Myocyte (in vitro differentiated cells): Measurements from ENCODE around the gene CCDC39. TPM values are rescaled to one million over a fixed set of nuclear protein-coding genes. Genes with fewer than 3 reads are reported as not detected.
"Not testable (repeated sequence)": the region's sequence is repeated elsewhere in the genome, so short reads cannot be mapped to it uniquely, and the experiment has no call there.

Experiments
- DNase-seq: peaks from one replicate; pipeline ENCODE4 v3.0.0-alpha.2; 2012; ENCODE audit warnings: low read depth
- total RNA-seq: library from RNA; depleted of rRNA; stranded (reverse); fragments of >200 nt; gene quantifications from 2 replicates; pipeline ENCODE4 v1.2.3, GENCODE V29; 2014

CCDC39 gene
- total RNA-seq, 1 donor from 2014 or later: 0.05 TPM

DNA sequence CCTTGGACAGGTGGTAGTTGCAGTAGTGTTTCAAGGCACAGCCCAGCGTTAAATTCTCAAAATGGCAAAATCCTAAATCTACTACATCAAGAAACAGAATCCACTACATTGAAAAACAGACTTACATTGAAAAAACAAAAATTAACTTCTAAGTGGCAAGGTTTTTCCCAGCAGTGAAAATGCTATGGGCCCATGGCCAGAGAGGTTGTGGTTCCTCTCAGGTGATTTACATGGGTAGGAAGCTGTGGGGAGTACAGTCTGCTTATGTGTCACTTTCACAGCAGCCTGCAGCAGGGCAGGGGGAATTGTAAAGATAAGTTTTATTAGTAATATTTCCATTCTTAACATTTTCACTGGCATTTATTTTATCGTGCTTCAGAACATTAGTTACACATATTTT, 52.4 kb downstream of the CCDC39 start:
- no peak for DNase-seq

DNA sequence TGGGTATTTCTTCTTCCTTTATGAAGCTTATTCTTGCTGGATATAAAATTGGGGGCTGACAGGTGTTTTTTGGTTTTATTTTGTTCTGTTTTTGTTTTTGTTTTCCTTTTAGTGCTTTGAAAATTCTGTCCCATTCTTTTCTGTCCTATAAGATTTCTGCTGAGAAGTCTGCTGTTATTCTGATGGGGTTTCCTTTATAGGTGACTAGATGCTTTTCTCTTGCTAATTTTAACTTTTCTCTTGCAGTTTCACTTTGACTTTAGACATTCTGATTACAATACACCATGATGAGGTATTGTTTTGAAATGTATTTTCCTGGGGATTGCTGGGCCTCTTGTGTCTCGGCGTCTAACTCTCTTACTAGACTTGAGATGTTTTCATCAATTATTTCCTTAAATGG, 54.6 kb downstream of the CCDC39 start:
- DNase-seq: no peak

DNA sequence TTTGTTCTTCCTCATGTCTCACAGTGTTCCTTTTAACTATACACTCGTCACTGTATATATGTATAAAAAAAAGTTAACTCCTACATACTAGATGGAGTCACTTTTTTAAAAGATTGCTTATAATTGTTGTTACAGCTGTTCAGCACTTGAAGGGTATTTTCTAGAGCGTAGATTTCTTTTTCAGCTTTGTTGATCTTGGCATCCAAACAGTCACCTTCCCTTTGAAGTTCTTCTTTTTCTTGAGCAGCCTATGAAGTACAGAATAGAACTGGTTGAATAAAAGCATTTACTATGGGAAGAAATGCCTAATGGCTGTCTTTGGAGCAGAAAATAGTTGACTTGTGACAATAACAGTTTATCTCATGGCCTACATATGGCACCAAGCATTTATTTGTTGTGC, 59.6 kb downstream of the CCDC39 start:
- DNase-seq: peak; percentile 27

DNA sequence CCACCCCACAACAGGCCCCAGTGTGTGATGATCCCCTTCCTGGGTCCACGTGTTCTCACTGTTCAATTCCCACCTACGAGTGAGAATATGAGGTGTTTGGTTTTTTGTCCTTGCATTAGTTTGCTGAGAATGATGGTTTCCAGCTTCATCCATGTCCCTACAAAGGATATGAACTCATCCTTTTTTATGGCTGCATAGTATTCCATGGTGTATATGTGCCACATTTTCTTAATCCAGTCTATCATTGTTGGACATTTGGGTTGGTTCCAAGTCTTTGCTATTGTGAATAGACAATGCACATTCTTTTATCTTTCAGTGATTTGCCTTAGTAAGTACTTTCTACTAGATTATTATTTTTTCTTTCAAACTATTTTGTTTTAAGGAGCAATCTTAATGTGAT, 60.7 kb downstream of the CCDC39 start:
- DNase-seq: not testable (repeated sequence)

DNA sequence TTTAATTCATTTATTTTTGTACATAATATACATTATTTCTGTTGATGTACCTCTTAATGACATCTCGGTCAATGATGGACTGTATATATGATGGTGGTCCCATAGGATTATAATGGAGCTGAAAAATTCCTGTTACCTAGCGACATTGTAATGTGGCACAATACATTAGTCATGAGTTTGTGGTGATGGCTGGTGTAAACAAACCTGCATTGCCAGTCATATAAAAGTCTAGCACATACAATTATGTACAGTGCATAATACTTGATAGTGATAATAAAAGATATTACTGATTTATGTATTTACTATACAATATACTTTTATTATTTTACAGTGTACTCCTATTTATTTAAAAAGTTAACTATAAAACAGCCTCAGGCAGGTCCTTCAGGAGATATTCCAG, 62.2 kb downstream of the CCDC39 start:
- DNase-seq: no peak

DNA sequence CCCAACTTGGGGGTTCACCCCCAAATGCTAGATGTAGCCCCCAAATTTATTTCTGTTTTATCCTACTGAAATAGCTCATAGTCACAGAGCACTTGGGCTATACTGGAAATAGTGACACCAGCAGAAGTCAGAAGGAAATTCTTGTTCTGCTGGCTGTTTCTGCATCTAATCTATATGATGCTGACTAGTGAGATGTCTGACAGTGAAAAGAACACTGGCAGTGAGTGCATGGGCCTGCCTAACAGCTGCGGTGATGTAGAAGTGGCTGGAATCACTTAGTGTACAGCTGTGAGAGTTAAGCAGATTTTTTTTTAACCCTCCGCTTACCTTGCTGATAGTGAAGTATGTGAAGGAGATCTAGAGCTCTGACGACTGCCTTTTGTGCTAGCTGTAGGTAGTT, 63.3 kb downstream of the CCDC39 start:
- DNase-seq: no peak

DNA sequence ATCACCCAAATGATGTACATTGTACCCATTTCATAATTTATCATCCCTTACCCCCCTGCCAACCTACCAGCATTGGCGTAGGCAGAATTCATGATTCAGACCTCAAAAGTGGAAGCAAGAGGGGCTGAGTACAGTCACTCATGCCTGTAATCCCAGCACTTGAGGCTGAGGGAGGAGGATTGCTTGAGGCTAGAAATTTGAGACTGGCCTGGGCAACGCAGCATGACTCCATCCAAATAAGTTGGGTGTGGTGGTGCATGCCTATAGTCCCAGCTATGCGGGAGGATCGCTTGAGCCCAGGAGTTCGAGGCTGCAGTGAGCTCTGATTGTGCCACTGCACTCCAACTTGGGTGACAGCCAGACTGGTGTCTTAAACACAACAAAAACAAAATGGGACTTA, 66.9 kb downstream of the CCDC39 start:
- DNase-seq: no peak

DNA sequence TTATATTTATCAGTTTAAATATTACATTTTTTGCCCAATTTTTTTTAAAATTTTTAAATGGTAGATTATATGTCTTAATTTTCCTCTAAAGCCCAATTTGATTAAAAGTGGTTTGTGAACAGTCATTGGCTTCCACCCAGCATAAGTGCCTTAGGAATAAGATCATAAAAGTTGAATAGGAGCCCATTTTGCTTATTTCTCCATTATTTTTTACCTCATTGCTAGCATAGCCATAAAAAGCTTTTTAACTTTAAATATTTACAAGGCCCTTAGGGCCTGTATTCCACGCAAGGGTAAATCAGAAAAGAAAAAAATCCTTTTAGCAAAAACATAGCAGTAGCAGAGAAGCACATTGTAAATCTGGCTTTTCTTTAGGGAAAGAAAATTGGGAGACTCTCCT, 68.3 kb downstream of the CCDC39 start:
- no peak for DNase-seq

DNA sequence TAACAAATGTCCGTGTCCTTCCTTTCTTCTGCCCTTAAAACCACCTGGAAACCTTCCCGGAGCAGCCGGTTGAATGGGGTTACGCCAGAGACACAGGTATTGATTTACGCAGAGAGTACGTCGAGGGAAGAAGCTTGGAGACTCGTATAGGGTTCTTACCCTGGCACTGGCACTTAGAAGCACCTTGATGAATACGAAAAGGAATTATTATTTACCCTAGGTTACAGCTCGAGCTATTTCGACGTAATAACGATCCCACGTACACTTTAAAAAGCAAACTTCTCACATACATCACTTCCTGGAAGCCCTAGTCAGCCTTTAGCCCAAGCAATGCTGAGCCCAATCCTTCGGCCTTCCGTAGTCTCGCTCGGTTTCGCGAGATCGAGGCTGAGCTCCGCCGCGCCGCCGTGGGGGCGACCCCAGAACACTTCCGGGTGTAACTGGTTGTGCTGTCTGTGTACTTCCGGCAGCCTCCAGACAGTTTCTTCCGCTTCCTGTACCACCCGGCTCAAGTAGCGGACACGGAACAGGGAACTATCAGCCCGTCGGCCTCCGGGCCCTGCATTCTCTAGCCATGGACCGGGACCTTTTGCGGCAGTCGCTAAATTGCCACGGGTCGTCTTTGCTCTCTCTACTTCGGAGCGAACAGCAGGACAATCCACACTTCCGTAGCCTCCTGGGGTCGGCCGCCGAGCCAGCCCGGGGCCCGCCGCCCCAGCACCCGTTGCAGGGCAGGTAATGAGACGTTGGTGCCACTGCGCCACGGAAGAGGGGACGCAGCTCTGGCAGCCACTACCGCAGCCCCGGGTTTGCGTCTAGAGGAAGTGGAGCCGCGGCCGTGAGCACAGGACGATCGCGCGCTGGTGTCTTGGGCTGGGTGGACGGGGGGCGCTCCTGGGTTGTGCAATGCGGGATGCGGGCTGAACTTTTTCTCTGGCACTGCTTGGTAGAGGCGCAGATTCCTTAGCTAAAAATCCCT, 77.3 kb downstream of the CCDC39 start, which contains the start of gene TTC14:
Gene TTC14 (plus strand): TSS at position 476 of the 979 bp plus-strand sequence. CDS start 99 bp downstream, at position 575.
- DNase-seq: peak; percentile 94

DNA sequence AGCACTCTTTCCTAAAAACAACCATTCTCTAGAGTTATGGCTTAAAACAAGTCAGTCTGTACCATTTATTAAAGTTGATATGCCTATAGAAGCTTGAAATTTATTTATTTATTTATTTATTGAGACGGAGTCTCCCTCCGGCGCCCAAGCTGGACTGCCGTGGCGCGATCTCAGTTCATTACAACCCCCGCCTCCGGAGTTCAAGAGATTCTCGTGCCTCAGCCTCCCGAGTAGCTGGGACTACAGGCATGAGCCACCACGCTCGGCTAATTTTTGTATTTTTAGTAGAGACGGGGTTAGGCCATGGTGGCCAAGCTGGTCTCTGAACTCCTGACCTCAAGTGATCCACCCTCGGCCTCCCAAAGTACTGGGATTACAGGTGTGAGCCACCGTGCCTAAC, 78.8 kb downstream of the CCDC39 start:
- DNase-seq: no peak

DNA sequence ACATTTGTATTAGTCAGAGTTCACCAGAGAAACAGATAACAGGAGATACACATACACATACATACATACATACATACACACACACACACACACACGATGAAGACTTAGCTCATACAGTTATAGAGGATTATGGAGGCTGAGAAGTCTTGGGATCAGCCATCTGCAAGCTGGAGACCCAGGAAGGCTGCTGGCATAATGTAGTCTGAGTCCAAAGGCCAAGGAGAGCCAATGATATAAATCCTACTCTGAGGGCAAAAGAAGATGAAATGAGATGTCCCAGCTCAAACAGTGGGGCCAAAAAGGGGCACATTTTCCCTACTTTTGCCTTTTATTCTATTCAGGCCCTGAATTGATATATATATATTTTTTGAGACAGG, 83.7 kb downstream of the CCDC39 start:
- no peak for DNase-seq

DNA sequence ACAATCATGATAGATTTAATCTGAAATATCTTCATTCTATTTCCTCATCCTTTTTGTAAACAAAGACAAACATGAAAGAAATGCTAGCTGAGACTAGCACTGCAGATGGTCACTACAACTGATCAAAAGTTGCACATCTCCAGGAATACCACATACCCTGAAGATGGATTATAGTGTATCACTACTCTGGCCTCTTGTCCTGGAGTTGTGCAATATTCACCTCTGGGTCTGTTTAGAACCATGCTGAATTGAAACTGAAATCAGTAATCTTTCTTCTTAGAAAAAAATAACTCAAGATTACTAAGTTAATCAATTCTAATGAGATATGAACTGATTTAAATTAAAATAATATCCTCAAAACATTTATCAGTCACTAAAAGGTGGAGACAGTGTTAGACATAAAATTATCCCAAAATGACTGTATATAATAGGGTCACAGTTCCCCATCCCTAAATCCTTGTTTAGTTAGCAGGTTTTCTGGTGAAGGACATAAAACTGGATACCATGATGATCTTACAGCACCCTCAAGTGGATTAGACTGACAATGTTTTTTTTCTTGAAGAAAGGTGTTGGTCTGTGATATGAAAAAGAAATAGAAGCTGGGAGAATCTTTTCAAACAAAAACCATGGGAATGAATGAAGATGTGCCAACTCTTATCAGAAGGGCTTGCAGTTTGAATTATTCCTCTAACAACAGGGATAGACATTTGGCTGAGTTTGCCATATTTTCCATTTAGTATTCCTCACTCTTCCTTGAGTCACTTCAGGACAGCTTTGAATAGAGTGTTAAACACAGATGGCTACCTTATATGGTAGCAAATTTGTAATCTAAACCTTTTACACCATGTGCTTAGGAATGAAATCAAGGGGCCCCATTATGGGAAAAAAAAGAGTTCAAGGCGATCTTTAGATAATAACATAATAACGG, 84.4 kb downstream of the CCDC39 start:
- peak; percentile 60 for DNase-seq

DNA sequence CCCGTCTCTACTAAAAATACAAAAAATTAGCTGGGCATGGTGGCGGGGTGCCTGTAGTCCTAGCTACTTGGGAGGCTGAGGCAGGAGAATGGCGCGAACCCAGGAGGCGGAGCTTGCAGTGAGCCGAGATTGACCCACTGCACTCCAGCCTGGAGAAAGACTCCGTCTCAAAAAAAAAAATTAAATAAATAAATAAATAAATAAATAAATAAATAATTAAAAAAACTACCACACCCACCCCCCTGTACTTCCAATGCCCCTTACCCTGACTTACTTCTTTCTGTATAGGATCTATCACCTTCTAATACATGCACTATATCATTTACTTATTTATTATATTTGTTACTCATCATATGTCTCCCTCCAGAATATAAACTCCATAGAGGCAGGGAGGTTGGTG, 85.7 kb downstream of the CCDC39 start:
- not testable (repeated sequence) for DNase-seq

DNA sequence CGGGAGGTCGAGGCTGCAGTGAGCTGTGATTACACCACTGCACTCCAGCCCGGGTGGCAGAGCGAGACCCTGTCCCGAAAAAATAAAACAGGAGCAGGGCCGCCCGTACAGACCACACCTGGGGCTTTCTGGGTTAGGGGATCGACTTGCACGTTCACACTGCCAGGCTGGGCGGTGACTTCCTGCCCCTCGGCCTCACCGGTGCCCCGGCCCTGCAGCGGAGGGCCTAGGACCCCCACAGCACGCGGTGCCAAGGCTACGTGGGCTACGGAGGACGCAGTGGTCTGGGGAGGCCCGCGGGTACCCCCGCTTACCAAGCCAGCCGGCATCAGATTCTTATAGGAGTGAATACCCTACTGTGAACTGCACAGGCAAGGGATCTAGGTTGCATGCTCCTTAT, 88.9 kb downstream of the CCDC39 start:
- DNase-seq: no peak

DNA sequence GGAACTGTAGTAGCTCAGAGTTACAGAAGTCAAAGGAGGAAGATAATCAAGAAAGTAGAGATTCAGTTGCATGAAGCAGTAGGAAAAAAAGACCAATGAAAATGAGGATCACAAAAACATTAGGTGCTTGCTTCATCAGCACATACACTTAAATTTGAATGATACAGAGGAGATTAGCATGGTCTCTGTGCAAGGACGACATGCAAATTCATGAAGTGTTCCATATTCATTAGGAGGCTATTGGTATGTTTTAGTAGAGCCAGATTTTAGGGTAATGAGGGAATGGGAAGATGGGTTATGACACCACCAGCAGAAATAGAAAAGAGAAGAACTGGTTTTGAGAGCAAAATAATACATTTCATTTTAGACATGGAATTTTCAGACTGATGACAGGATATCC, 98.4 kb downstream of the CCDC39 start:
- DNase-seq: no peak

DNA sequence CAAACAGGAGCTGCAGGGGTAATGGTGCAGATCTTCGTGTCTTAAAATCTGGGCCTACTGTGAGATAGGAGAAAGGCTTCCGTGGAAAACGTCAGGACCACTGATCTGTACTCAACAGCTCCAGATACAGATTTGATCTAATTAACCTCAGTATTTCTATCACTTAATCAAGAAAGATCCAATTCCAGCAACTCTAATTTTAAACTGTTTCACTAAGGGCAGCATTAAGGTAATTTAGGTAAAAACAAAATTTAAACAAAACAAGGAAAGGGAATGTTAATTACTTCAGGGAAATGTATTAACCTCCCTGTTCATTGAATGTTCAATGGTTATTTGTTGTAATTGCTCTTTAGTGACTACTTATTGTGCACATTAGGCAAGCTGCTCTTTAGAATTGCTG, 103.7 kb downstream of the CCDC39 start:
- no peak for DNase-seq

DNA sequence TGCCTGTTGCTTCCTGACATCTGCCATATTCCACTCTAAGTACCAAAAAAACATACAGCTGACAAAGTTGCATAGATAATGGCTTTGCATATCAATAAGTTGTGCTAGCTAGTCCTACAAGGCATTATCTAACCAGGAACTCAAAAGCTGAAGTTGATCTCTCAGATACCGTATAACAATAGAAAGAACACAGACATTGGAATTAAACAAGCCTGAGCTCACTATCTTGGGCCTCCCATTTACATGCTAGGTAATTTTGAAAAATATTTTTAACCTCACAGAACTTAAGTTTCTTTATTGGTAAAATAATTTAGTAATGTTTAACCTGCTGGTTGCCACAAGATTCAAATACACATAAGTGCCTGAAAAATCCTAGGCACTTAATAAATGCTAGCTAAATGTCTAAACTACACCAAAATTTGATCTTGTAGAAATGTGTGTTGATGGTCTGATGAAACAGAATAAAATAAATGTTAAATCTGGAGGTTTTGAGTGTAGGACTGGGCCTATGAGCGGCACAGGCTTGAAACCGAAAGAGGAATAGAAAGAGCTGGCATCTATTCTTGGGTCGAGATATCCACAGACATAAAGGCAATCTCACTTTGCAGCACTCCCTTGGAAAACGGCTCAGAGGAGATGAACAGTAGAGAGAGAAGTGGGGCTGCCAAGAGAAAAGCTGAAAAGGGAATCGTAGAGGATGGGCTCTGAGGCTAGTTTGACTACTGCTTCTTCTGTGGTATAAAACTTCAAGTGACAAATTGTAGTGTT, 107.3 kb downstream of the CCDC39 start:
- DNase-seq: no peak

DNA sequence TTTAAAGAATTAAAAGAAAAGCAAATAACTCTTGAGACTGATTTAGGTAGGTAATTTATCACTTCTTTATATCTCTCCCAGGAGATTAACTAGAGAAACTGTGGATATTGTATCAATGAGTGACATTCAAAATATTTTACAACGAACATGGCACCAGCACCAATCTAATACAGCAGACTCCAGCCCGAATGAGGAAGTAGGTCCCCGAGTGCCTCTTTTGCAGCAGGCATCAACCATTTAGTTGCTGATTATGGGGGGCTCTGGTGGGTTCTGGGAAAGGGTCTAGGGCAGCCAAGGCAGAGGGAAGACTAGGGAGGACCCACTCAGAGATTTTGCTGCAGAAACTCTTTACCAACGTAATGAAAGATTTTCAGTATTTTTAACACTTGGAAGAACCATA, 109.1 kb downstream of the CCDC39 start:
- no peak for DNase-seq

DNA sequence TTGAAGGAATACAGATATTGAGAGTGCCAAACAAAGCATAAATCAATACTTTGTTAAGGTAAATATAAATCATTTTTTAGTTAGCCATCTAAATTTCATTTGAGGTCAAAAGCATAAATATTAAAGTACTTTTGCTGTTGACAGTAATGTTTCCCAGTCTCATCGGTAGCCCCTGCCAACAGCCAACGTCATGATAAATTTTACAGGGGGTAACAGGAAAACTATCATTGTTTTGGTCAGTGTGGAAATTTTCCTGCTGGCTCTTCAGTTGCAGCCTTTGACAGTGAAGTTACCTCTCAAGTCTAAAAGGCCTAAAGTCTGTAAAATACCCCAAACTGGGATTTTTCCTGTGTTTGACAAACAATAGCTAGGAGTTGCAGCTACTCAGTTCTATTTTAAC, 114.6 kb downstream of the CCDC39 start:
- DNase-seq: no peak
